ENCODE data around the gene RRP1.

RRP1 gene

GRCh38 chr21:43848771-43849170, 59.4 kb downstream of the RRP1 start:
- no peak overlapping the region for H3K9ac ChIP-seq (ENCODE audit: low read length)
- no peak overlapping the region for H3K27ac ChIP-seq (ENCODE audit: low read depth, low read length, poor library complexity, severe bottlenecking)
- no peak overlapping the region for H3K4me2 ChIP-seq (ENCODE audit: low read length)
- no peaks in the 10 kb centered on the region for H3F3A ChIP-seq (ENCODE audit: insufficient read depth, low read length)
- TF ChIP-seq, protein P1, sequence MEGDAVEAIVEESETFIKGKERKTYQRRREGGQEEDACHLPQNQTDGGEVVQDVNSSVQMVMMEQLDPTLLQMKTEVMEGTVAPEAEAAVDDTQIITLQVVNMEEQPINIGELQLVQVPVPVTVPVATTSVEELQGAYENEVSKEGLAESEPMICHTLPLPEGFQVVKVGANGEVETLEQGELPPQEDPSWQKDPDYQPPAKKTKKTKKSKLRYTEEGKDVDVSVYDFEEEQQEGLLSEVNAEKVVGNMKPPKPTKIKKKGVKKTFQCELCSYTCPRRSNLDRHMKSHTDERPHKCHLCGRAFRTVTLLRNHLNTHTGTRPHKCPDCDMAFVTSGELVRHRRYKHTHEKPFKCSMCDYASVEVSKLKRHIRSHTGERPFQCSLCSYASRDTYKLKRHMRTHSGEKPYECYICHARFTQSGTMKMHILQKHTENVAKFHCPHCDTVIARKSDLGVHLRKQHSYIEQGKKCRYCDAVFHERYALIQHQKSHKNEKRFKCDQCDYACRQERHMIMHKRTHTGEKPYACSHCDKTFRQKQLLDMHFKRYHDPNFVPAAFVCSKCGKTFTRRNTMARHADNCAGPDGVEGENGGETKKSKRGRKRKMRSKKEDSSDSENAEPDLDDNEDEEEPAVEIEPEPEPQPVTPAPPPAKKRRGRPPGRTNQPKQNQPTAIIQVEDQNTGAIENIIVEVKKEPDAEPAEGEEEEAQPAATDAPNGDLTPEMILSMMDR (IDR thresholded peaks at IDR 0.05; ENCODE audit: low read length) = no peak
- TF ChIP-seq EZH2 (IDR thresholded peaks at IDR 0.05; ENCODE audit: borderline replicate concordance, low read length) = no peak
- no peaks in the 10 kb centered on the region for H4K20me1 ChIP-seq (ENCODE audit: insufficient read depth, low read length)
- H3K4me3 ChIP-seq (ENCODE audit: low read depth, low read length, poor library complexity, severe bottlenecking) = no peak overlapping the region
- H2AFZ ChIP-seq (ENCODE audit: low read length) = no peak overlapping the region
- no peaks in the 10 kb centered on the region for H3K79me2 ChIP-seq (ENCODE audit: insufficient read depth, low read length)
- peaks cover 13% of the 10 kb centered on the region; the same call in 1 of the 2 replicates for H3K27me3 ChIP-seq (ENCODE audit: insufficient read depth, low read length)
- no peaks in the 10 kb centered on the region for H3K4me1 ChIP-seq (ENCODE audit: insufficient read depth, low read length, severe bottlenecking)
- no peaks in the 10 kb centered on the region; the same call in 1 of the 2 replicates for H3K36me3 ChIP-seq (ENCODE audit: insufficient read depth, low read length)
- no peaks in the 10 kb centered on the region for H3K9me2 ChIP-seq (ENCODE audit: low read depth, low read length)
- peaks cover 10% of the 10 kb centered on the region; the same call in 1 of the 2 replicates for H3K9me3 ChIP-seq (ENCODE audit: low read length)

- no peak overlapping the region for H2AFZ ChIP-seq (ENCODE audit: low read length)
- H3K9me3 ChIP-seq (ENCODE audit: low read length) = peaks cover 10% of the 10 kb centered on the region; the same call in 1 of the 2 replicates
- peaks cover 19% of the 10 kb centered on the region; the same call in 1 of the 2 replicates for H3K27me3 ChIP-seq (ENCODE audit: insufficient read depth, low read length)
- H3K4me3 ChIP-seq (ENCODE audit: low read depth, low read length, poor library complexity, severe bottlenecking) = no peak overlapping the region
- H3F3A ChIP-seq (ENCODE audit: insufficient read depth, low read length) = no peaks in the 10 kb centered on the region
- no peak overlapping the region for H3K9ac ChIP-seq (ENCODE audit: low read length)
- no peaks in the 10 kb centered on the region for H4K20me1 ChIP-seq (ENCODE audit: insufficient read depth, low read length)
- no peaks in the 10 kb centered on the region; the same call in 1 of the 2 replicates for H3K36me3 ChIP-seq (ENCODE audit: insufficient read depth, low read length)
- TF ChIP-seq EZH2 (IDR thresholded peaks at IDR 0.05; ENCODE audit: borderline replicate concordance, low read length) = no peak
- TF ChIP-seq, protein P1 (IDR thresholded peaks at IDR 0.05; ENCODE audit: low read length) = no peak
- H3K27ac ChIP-seq (ENCODE audit: low read depth, low read length, poor library complexity, severe bottlenecking) = no peak overlapping the region
- H3K4me2 ChIP-seq (ENCODE audit: low read length) = no peak overlapping the region
- H3K79me2 ChIP-seq (ENCODE audit: insufficient read depth, low read length) = no peaks in the 10 kb centered on the region
- no peaks in the 10 kb centered on the region for H3K9me2 ChIP-seq (ENCODE audit: low read depth, low read length)
- peaks cover under 1% of the 10 kb centered on the region for H3K4me1 ChIP-seq (ENCODE audit: insufficient read depth, low read length, severe bottlenecking)
These were observed 60.3 kb downstream of the RRP1 start for GRCh38 chr21:43849532-43850299.

DNA sequence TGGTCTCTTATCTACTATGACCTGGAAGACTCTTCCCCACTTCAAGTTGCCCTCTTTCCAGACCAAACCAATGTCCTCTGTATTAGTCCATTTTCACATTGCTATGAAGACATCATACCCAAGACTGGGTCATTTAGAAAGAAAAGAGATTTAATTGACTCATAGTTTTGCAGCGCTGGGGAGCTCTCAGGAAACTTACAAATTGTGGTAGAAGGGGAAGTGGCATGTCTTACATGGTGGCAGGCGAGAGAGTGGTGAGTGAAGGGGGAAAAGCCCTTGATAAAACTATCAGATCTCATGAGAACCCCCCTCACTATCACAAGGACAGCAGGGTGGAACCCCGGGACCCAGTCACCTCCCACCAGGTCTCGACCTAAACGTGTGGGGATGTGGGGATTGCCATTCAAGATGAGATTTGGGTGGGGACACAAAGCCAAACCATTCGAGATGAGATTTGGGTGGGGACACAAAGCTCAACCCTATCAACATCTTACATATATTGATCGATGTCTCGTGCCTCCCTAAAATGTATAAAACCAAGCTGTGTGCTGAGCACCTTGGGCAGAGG, 61.4 kb downstream of the RRP1 start:
- H3K4me3 ChIP-seq (ENCODE audit: low read depth, low read length, poor library complexity, severe bottlenecking) = no peak overlapping the region
- no peak overlapping the region for H3K27ac ChIP-seq (ENCODE audit: low read depth, low read length, poor library complexity, severe bottlenecking)
- H3F3A ChIP-seq (ENCODE audit: insufficient read depth, low read length) = no peaks in the 10 kb centered on the region
- TF ChIP-seq, protein P1 (IDR thresholded peaks at IDR 0.05; ENCODE audit: low read length) = no peak
- no peak for TF ChIP-seq EZH2 (IDR thresholded peaks at IDR 0.05; ENCODE audit: borderline replicate concordance, low read length)
- peaks cover 11% of the 10 kb centered on the region for H3K4me1 ChIP-seq (ENCODE audit: insufficient read depth, low read length, severe bottlenecking)
- H3K9me3 ChIP-seq (ENCODE audit: low read length) = peaks cover 10% of the 10 kb centered on the region; the same call in 1 of the 2 replicates
- H3K9me2 ChIP-seq (ENCODE audit: low read depth, low read length) = no peaks in the 10 kb centered on the region
- no peaks in the 10 kb centered on the region for H4K20me1 ChIP-seq (ENCODE audit: insufficient read depth, low read length)
- H3K79me2 ChIP-seq (ENCODE audit: insufficient read depth, low read length) = no peaks in the 10 kb centered on the region
- H3K4me2 ChIP-seq (ENCODE audit: low read length) = no peak overlapping the region
- no peak overlapping the region for H3K9ac ChIP-seq (ENCODE audit: low read length)
- H2AFZ ChIP-seq (ENCODE audit: low read length) = no peak overlapping the region
- no peaks in the 10 kb centered on the region; the same call in 1 of the 2 replicates for H3K36me3 ChIP-seq (ENCODE audit: insufficient read depth, low read length)
- H3K27me3 ChIP-seq (ENCODE audit: insufficient read depth, low read length) = peaks cover 19% of the 10 kb centered on the region; the same call in 1 of the 2 replicates

Data from OCI-LY1 (cell line).